NT2/D1 (cell line): ENCODE data around the gene TRABD2B.

Source experiments
- SUZ12 ChIP-seq: IDR thresholded peaks from 2 replicates; pipeline ENCODE4 v1.6.1; 2011; ENCODE audit not compliant: insufficient read length, insufficient read depth; ENCODE audit errors: extremely low read depth
- YY1 ChIP-seq: IDR thresholded peaks from 2 replicates; pipeline ENCODE4 v1.6.1; 2011; ENCODE audit not compliant: insufficient read length, insufficient read depth
- ZNF274 ChIP-seq: IDR thresholded peaks from 2 replicates; pipeline ENCODE4 v1.6.1; 2011; ENCODE audit warnings: mild to moderate bottlenecking, low read depth, low read length

DNA sequence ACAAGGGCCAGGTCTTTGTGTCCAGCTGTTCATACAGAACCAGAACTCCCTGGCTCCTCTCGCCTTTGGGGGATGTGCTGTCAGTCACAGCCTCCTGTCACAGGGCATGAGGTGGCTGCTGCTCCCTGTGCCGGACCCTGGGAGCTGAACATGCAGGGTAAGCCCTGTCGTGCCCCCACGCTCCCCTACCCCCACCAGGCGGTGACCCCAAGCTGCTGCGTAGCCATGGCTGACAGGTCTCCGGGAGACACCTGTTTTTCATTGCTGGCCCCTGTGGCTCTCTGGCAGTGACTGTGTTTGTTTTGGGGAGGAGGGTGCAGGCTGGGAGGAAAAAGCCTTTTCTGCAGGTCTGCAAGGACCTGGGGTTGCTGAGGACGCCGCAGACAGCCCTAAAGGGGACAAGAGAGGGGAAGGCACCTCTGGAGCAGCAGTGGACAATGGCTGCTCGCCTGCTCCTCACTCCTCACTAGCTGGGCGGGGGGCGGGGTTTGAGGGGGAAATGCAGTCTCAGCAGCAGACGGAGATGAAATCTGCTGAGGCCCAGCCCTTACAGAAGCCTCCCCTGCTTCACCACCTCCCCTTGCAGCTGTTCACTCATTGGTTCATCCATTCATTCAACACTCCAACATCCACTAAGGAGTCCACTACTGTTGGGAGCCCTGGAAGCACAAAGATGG lies 81.4 kb downstream of the TRABD2B start:
- TF ChIP-seq ZNF274: no peak
- no peak for TF ChIP-seq SUZ12
- no peak for TF ChIP-seq YY1
